ENCODE results near the gene ANGPTL8. TPM values are rescaled to one million over a fixed set of nuclear protein-coding genes. Genes with fewer than 3 reads are reported as not detected.

Gene ANGPTL8
- total RNA-seq, 1 experiment from 2014 or later = not detected

GRCh38 chr19:11194656-11195558 lies 44.5 kb upstream of the ANGPTL8 start:
- TF ChIP-seq ZNF263 (CRISPR knock-in tag; IDR thresholded peaks at IDR 0.05; ENCODE audit: low read depth) (no peak), CTCF (IDR thresholded peaks at IDR 0.05) (no peak), RELA (CRISPR knock-in tag; IDR thresholded peaks at IDR 0.05; ENCODE audit: borderline replicate concordance) (no peak), IRF1 (CRISPR knock-in tag; IDR thresholded peaks at IDR 0.05) (no peak), ZNF121 (CRISPR knock-in tag; IDR thresholded peaks at IDR 0.05) (no peak)
- Mint-ChIP-seq H3K36me3 (peaks cover 11% of the 10 kb centered on the region), H3K4me3 (no peak overlapping the region), H3K9me3 (no peaks in the 10 kb centered on the region), H3K27me3 (ENCODE audit: low read depth) (no peaks in the 10 kb centered on the region), H3K27ac (no peak overlapping the region), H3K4me1 (peaks cover 10% of the 10 kb centered on the region)
- no peak for ATAC-seq
- no peak for DNase-seq (ENCODE audit: low spot score)
- POLR2A ChIA-PET = no interaction called here
- CTCF ChIA-PET = no interaction called here

GRCh38 chr19:11195681-11196080 lies 43.7 kb upstream of the ANGPTL8 start:
- no peak for DNase-seq (ENCODE audit: low spot score)
- Mint-ChIP-seq H3K9me3 (no peaks in the 10 kb centered on the region), H3K27me3 (ENCODE audit: low read depth) (no peaks in the 10 kb centered on the region), H3K36me3 (peaks cover 8% of the 10 kb centered on the region), H3K27ac (no peak overlapping the region), H3K4me3 (peak overlapping the region; percentile 80; the same call in 1 of the 2 replicates), H3K4me1 (peaks cover 10% of the 10 kb centered on the region)
- TF ChIP-seq RORB (CRISPR knock-in tag; IDR thresholded peaks at IDR 0.05) = no peak
- no peak for TF ChIP-seq USF2 (CRISPR knock-in tag; IDR thresholded peaks at IDR 0.05)
- TF ChIP-seq ZNF512 (CRISPR knock-in tag; IDR thresholded peaks at IDR 0.05; ENCODE audit: borderline replicate concordance) = no peak
- no peak for TF ChIP-seq GTF2I (CRISPR knock-in tag; conservative IDR thresholded peaks at IDR 0.05)
- TF ChIP-seq PRDM15 (CRISPR knock-in tag; IDR thresholded peaks at IDR 0.05) = no peak
- TF ChIP-seq TCF7 (CRISPR knock-in tag; IDR thresholded peaks at IDR 0.05; ENCODE audit: low read depth) = no peak
- TF ChIP-seq PREB (CRISPR knock-in tag; IDR thresholded peaks at IDR 0.05; ENCODE audit: borderline replicate concordance) = no peak
- no peak for TF ChIP-seq FOXP1 (CRISPR knock-in tag; IDR thresholded peaks at IDR 0.05; ENCODE audit: borderline replicate concordance)
- TF ChIP-seq ATF2 (CRISPR knock-in tag; IDR thresholded peaks at IDR 0.05; ENCODE audit: borderline replicate concordance, low read depth) = no peak
- ChIA-PET CTCF (interaction anchor here (0.7 kb wide), 1 partner anchor 32 kb away, joined by 3 read pairs; no protein-coding TSS in a partner anchor), POLR2A (no interaction called here)
- ATAC-seq = no peak
